Immature natural killer cell (primary cell): ENCODE measurements around the gene ACOX2. TPM values are rescaled to one million over a fixed set of nuclear protein-coding genes. Genes with fewer than 3 reads are reported as not detected.

Experiments used
- polyA plus RNA-seq, 3 donors: library from polyadenylated mRNA; unstranded; fragments of 300-500 nt; fragmentation: Illumina TruSeq; gene quantifications; one replicate each; pipeline ENCODE4 v1.2.3, GENCODE V29; 2021

The ACOX2 gene
- polyA plus RNA-seq, 3 donors from 2014 or later, result not detected

Other genes with a start within 250 kb of the ACOX2 start
- 1 to 10 TPM; 2.7 to 7.4 (median 3.2) TPM for gene RPP14, start 230.9 kb downstream of the ACOX2 start, polyA plus RNA-seq
- gene HTD2, start 230.7 kb downstream of the ACOX2 start, polyA plus RNA-seq, result 10 to 100 TPM; 12.1 to 27.0 (median 15.0) TPM
- 10 to 100 TPM; 30.3 to 47.5 (median 32.2) TPM for gene PXK, start 204.3 kb downstream of the ACOX2 start, polyA plus RNA-seq
- gene PDHB, start 103.4 kb downstream of the ACOX2 start, polyA plus RNA-seq, result 100 to 1,000 TPM; 101 to 248 (median 113) TPM
- gene KCTD6, start 45.1 kb downstream of the ACOX2 start, polyA plus RNA-seq, result 10 to 100 TPM in 2 of 3 donors, 1 to 10 TPM in 1; 8.3 to 12.9 (median 12.4) TPM
- gene FAM107A, start 40.2 kb upstream of the ACOX2 start, polyA plus RNA-seq, result not detected
- not detected for gene FAM3D, start 129.6 kb upstream of the ACOX2 start, polyA plus RNA-seq